ENCODE data around the gene SLIT3. TPM values are rescaled to one million over a fixed set of nuclear protein-coding genes. Genes with fewer than 3 reads are reported as not detected.
"Not testable (repeated sequence)": the region's sequence is repeated elsewhere in the genome, so short reads cannot be mapped to it uniquely, and the experiment has no call there.

SLIT3 gene
- total RNA-seq, 1 donor from 2014 or later: 70.0 TPM

DNA sequence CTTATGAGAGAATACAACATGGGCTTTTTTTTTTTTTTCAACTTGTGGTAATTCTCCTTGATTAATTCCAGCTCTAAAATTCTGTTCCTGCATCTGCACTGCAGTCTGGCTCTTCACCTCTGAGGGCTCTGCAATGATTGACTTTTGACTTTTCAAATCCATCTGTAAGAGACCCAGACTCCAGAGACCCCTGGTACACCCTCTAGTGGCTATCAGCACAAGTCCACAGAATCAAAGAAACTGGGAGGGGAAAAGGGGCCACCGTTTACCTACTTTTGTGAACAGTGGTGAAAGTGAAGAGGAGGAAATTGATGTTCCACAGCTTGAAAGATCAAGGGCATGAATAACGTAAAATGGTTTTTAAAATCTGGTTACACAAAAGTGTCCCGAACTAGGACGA, 151.6 kb downstream of the SLIT3 start:
- H3K4me3 ChIP-seq: no peak overlapping the region
- TF ChIP-seq, protein P1, sequence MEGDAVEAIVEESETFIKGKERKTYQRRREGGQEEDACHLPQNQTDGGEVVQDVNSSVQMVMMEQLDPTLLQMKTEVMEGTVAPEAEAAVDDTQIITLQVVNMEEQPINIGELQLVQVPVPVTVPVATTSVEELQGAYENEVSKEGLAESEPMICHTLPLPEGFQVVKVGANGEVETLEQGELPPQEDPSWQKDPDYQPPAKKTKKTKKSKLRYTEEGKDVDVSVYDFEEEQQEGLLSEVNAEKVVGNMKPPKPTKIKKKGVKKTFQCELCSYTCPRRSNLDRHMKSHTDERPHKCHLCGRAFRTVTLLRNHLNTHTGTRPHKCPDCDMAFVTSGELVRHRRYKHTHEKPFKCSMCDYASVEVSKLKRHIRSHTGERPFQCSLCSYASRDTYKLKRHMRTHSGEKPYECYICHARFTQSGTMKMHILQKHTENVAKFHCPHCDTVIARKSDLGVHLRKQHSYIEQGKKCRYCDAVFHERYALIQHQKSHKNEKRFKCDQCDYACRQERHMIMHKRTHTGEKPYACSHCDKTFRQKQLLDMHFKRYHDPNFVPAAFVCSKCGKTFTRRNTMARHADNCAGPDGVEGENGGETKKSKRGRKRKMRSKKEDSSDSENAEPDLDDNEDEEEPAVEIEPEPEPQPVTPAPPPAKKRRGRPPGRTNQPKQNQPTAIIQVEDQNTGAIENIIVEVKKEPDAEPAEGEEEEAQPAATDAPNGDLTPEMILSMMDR (IDR thresholded peaks at IDR 0.05): peak; percentile 8
- no peaks in the 10 kb centered on the region for H3K27me3 ChIP-seq
- H3K36me3 ChIP-seq: no peaks in the 10 kb centered on the region
- ATAC-seq (no peak), DNase-seq (no peak)
- intact Hi-C loops (cut with DNase I): no loop called here
- H3K4me1 ChIP-seq: peaks cover 3% of the 10 kb centered on the region
- H3K27ac ChIP-seq: no peak overlapping the region
- H3K9me3 ChIP-seq: no peaks in the 10 kb centered on the region

- no peaks in the 10 kb centered on the region for H3K9me3 ChIP-seq
- DNase-seq (no peak), ATAC-seq (no peak)
- intact Hi-C loops (cut with DNase I): no loop called here
- H3K27ac ChIP-seq: no peak overlapping the region
- H3K36me3 ChIP-seq: no peaks in the 10 kb centered on the region
- TF ChIP-seq, protein P1 (IDR thresholded peaks at IDR 0.05): no peak
- peaks cover 3% of the 10 kb centered on the region for H3K4me1 ChIP-seq
- no peak overlapping the region for H3K4me3 ChIP-seq
- no peaks in the 10 kb centered on the region for H3K27me3 ChIP-seq
Observed at GRCh38 chr5:169148138-169148740, 152.7 kb downstream of the SLIT3 start.

DNA sequence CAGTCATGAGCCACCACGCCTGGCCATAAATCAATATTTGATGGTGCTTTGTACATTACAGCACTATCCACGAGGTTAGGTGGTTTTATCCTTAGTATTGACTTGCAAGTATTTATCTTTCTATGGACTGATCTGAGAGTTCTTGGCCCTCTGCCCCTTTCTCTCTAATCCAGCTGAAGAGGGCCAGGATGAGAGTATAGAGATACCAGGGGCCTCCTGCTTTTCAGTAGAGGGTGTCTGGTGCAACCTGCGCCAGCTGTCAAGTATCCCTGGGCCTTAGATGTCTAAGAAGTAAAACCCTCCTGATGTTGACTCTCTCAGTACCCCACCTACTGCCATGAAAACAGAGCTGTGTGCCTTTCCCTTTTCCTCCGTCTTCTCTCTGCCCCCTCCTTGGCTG, 153.4 kb downstream of the SLIT3 start:
- Histone ChIP-seq H3K4me3 (no peak overlapping the region), H3K27me3 (no peaks in the 10 kb centered on the region), H3K9me3 (no peaks in the 10 kb centered on the region), H3K4me1 (peaks cover 4% of the 10 kb centered on the region), H3K27ac (no peak overlapping the region), H3K36me3 (no peaks in the 10 kb centered on the region)
- TF ChIP-seq, protein P1 (IDR thresholded peaks at IDR 0.05): no peak
- intact Hi-C loops (cut with DNase I): no loop called here
- ATAC-seq (no peak), DNase-seq (no peak)

DNA sequence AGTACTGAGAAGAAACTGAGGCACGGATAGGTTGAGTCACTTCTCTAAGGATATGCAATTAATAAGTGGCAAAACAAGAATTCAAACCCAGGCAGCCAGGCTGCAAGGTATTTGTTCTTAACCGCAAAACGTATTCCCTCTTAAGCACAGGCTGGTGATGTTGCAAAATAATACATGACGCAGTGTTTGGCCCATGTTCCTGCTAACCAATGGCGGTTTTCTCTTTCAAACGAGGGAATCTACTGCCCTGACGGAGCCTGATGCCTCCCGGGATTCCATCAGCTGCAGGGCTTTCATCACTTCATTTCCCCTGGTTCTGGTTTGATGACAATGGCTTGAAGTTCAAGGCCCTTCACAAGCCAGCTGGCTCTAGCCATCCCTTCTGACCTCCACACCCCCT, 154.8 kb downstream of the SLIT3 start:
- Histone ChIP-seq H3K4me3 (no peak overlapping the region), H3K9me3 (no peaks in the 10 kb centered on the region), H3K27ac (no peak overlapping the region), H3K4me1 (peaks cover 11% of the 10 kb centered on the region), H3K36me3 (no peaks in the 10 kb centered on the region), H3K27me3 (no peaks in the 10 kb centered on the region)
- TF ChIP-seq, protein P1 (IDR thresholded peaks at IDR 0.05): no peak
- no peak for DNase-seq
- ATAC-seq: peak; percentile 56
- intact Hi-C loops (cut with DNase I): no loop called here

DNA sequence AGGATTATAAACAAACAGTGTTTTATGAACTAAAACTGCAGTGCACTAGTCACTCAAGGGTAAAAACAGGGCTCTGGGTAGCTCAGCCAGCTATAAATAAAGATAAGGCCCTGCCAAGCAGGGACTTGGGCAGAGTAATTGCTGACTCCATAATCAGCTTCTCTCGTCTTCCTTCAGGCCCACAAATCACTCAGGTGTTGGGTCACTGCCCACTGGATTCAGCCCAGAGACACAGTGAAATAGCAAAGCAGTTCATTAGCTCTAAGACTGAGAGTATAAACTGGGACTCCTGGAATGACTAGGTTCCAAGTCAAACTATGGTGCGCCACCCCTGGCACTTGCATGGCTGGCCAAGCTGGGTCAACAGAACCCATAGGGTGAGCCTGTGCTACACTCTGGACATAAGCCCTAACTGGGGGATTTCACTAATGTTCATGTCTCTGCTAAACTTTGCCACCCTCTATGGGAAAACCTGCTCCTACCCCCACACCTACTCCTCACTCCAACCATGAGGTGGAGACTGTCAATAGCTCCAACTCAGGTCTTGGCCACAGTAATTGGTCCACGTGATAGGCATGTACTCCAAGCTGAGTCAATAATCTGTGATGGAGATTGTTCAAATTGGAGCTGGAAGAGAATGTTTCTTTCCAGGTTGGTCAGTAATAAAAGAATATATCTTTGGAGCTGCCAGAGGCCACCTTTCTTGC, 158.5 kb downstream of the SLIT3 start:
- no peak overlapping the region for H3K27ac ChIP-seq

DNA sequence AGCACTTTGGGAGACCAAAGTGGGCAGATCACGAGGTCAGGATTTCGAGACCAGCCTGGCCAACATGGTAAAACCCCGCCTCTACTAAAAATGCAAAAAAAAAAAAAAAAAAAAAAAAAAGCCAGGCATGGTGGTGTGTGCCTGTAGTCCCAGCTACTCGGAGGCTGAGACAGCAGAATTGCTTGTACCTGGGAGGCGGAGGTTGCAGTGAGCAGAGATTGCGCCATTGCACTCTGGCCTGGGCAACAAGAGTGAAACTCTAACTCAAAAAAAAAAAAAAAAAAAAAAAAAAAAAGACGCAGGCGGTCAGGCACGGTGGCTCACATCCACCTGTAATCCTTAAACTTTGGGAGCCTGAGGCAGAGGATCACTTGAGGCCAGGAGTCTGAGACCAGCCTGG, 160.7 kb downstream of the SLIT3 start:
- not testable (repeated sequence) for ATAC-seq, DNase-seq

More for the DNA sequence above, 158.5 kb downstream of the SLIT3 start:
- no peaks in the 10 kb centered on the region for H3K36me3 ChIP-seq
- no peaks in the 10 kb centered on the region for H3K27me3 ChIP-seq
- intact Hi-C loops (cut with DNase I): no loop called here
- ATAC-seq: peak; percentile 3
- peaks cover 8% of the 10 kb centered on the region for H3K4me1 ChIP-seq
- H3K9me3 ChIP-seq: no peaks in the 10 kb centered on the region
- no peak for DNase-seq
- no peak overlapping the region for H3K4me3 ChIP-seq
- TF ChIP-seq, protein P1 (IDR thresholded peaks at IDR 0.05): no peak

More for the DNA sequence above, 160.7 kb downstream of the SLIT3 start:
- intact Hi-C loops (cut with DNase I); H3K4me1 ChIP-seq; H3K9me3 ChIP-seq; H3K36me3 ChIP-seq; H3K27me3 ChIP-seq; H3K27ac ChIP-seq; H3K4me3 ChIP-seq: not testable (repeated sequence)

Measured in upper lobe of right lung (tissue), 1 donor.